HepG2 (cell line): ENCODE data around the gene LHX5. TPM values are rescaled to one million over a fixed set of nuclear protein-coding genes. Genes with fewer than 3 reads are reported as not detected.

ENCODE experiments used
- GFI1 ChIP-seq: sonication (generic); formaldehyde crosslinking; IDR thresholded peaks from 2 replicates; pipeline ENCODE4 v1.5.0; 2020; ENCODE audit warnings: missing genetic modification reagents, mild to moderate bottlenecking, borderline replicate concordance
- HDAC1 ChIP-seq: sonication (generic); formaldehyde crosslinking; IDR thresholded peaks from 2 replicates; pipeline ENCODE4 v1.5.1; 2020; ENCODE audit warnings: mild to moderate bottlenecking, missing genetic modification reagents
- HINFP ChIP-seq: sonication (generic); formaldehyde crosslinking; IDR thresholded peaks from 2 replicates; pipeline ENCODE4 v1.4.0; 2020; ENCODE audit warnings: low read depth, mild to moderate bottlenecking, missing genetic modification reagents
- JARID2 ChIP-seq: sonication (generic); formaldehyde crosslinking; IDR thresholded peaks from 2 replicates; pipeline ENCODE4 v1.8.1; 2023; ENCODE audit warnings: missing genetic modification reagents, inconsistent platforms; ENCODE audit not compliant: insufficient replicate concordance
- MIXL1 ChIP-seq: IDR thresholded peaks from 2 replicates; pipeline ENCODE4 v1.6.1; 2016
- NFKB2 ChIP-seq: sonication (generic); formaldehyde crosslinking; IDR thresholded peaks from 2 replicates; pipeline ENCODE4 v1.4.0; 2020; ENCODE audit warnings: missing genetic modification reagents, borderline replicate concordance
- SMYD3 ChIP-seq: sonication (generic); formaldehyde crosslinking; IDR thresholded peaks from 2 replicates; pipeline ENCODE4 v1.8.1; 2023; ENCODE audit warnings: mild to moderate bottlenecking, missing genetic modification reagents
- ZC3H13 ChIP-seq: sonication (generic); formaldehyde crosslinking; IDR thresholded peaks from 2 replicates; pipeline ENCODE4 v1.8.1; 2023; ENCODE audit warnings: mild to moderate bottlenecking, missing genetic modification reagents, moderate library complexity
- ZNF180 ChIP-seq: sonication (generic); formaldehyde crosslinking; IDR thresholded peaks from 2 replicates; pipeline ENCODE4 v1.4.0; 2020; ENCODE audit warnings: low read depth, missing genetic modification reagents, borderline replicate concordance
- ZNF703 ChIP-seq: sonication (generic); formaldehyde crosslinking; IDR thresholded peaks from 2 replicates; pipeline ENCODE4 v1.5.1; 2020; ENCODE audit warnings: missing genetic modification reagents, mild to moderate bottlenecking, moderate library complexity, borderline replicate concordance
- ZNF770 ChIP-seq: sonication (generic); formaldehyde crosslinking; IDR thresholded peaks from 2 replicates; pipeline ENCODE4 v1.5.0; 2020; ENCODE audit warnings: mild to moderate bottlenecking, missing genetic modification reagents
- ZNF781 ChIP-seq: sonication (generic); formaldehyde crosslinking; IDR thresholded peaks from 2 replicates; pipeline ENCODE4 v1.5.1; 2020; ENCODE audit warnings: borderline replicate concordance, mild to moderate bottlenecking, missing genetic modification reagents; ENCODE audit errors: not compliant biosample characterization
- ZNF83 ChIP-seq: sonication (generic); formaldehyde crosslinking; IDR thresholded peaks from 2 replicates; pipeline ENCODE4 v1.4.0; 2020; ENCODE audit warnings: missing genetic modification reagents, mild to moderate bottlenecking, borderline replicate concordance
- ZSCAN30 ChIP-seq: sonication (generic); formaldehyde crosslinking; IDR thresholded peaks from 2 replicates; pipeline ENCODE4 v1.5.0; 2020; ENCODE audit warnings: mild to moderate bottlenecking, missing genetic modification reagents
- polyA plus RNA-seq, 8 experiments: library from polyadenylated mRNA; depleted of rRNA in 3 of 8; stranded (reverse) in 7 of 8; unstranded in 1 of 8; fragments of >200 nt; fragmentation: Illumina TruSeq in 4 of 8; extraction: Trizol in 4 of 8; gene quantifications; 2 replicates each; pipeline versions ENCODE4 v1.2.1 to v1.2.3, GENCODE V29; 2011 to 2016; ENCODE audit warnings: low read depth in 4 of 8, missing spikeins in 1 of 8, mixed read lengths in 1 of 8; ENCODE audit not compliant: insufficient read depth in 1 of 8
- total RNA-seq, 5 experiments: library from RNA; depleted of rRNA; stranded (reverse); fragments of >200 nt; fragmentation: Illumina TruSeq; extraction: Trizol; gene quantifications; 2 replicates each; pipeline ENCODE4 v1.2.3, GENCODE V29; 2016; ENCODE audit warnings: low read depth in 1 of 5
- TF ChIP-seq, protein P1 (sequence below): sonication (generic); formaldehyde crosslinking; IDR thresholded peaks from 2 replicates; pipeline ENCODE4 v1.5.0; 2020; ENCODE audit warnings: missing genetic modification reagents
- TF ChIP-seq, protein P2 (sequence below): sonication (generic); formaldehyde crosslinking; IDR thresholded peaks from 2 replicates; pipeline ENCODE4 v1.5.0; 2020; ENCODE audit warnings: missing genetic modification reagents
- TF ChIP-seq, protein P3 (sequence below): sonication (generic); formaldehyde crosslinking; IDR thresholded peaks from 2 replicates; pipeline ENCODE4 v1.4.0; 2020; ENCODE audit warnings: missing genetic modification reagents

LHX5 gene
- total and polyA plus RNA-seq, 2 of the 13 experiments (the other 11 are each of a cell fraction or from before 2014, with no cell fraction given) = not detected

- TF ChIP-seq, protein P1, sequence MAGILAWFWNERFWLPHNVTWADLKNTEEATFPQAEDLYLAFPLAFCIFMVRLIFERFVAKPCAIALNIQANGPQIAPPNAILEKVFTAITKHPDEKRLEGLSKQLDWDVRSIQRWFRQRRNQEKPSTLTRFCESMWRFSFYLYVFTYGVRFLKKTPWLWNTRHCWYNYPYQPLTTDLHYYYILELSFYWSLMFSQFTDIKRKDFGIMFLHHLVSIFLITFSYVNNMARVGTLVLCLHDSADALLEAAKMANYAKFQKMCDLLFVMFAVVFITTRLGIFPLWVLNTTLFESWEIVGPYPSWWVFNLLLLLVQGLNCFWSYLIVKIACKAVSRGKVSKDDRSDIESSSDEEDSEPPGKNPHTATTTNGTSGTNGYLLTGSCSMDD (CRISPR knock-in tag) = no peak
- TF ChIP-seq ZNF703 (CRISPR knock-in tag) = no peak
- TF ChIP-seq ZNF781 (CRISPR knock-in tag) = peak; percentile 18
- TF ChIP-seq, protein P2, sequence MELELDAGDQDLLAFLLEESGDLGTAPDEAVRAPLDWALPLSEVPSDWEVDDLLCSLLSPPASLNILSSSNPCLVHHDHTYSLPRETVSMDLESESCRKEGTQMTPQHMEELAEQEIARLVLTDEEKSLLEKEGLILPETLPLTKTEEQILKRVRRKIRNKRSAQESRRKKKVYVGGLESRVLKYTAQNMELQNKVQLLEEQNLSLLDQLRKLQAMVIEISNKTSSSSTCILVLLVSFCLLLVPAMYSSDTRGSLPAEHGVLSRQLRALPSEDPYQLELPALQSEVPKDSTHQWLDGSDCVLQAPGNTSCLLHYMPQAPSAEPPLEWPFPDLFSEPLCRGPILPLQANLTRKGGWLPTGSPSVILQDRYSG = no peak
- TF ChIP-seq NFKB2 = peak; percentile 44; the same call in 1 of the 2 replicates
- no peak; the same call in 1 of the 2 replicates for TF ChIP-seq ZSCAN30 (CRISPR knock-in tag)
- no peak for TF ChIP-seq MIXL1 (CRISPR knock-in tag)
- no peak for TF ChIP-seq HINFP
- no peak for TF ChIP-seq SMYD3
- no peak for TF ChIP-seq ZNF180
- TF ChIP-seq, protein P3, sequence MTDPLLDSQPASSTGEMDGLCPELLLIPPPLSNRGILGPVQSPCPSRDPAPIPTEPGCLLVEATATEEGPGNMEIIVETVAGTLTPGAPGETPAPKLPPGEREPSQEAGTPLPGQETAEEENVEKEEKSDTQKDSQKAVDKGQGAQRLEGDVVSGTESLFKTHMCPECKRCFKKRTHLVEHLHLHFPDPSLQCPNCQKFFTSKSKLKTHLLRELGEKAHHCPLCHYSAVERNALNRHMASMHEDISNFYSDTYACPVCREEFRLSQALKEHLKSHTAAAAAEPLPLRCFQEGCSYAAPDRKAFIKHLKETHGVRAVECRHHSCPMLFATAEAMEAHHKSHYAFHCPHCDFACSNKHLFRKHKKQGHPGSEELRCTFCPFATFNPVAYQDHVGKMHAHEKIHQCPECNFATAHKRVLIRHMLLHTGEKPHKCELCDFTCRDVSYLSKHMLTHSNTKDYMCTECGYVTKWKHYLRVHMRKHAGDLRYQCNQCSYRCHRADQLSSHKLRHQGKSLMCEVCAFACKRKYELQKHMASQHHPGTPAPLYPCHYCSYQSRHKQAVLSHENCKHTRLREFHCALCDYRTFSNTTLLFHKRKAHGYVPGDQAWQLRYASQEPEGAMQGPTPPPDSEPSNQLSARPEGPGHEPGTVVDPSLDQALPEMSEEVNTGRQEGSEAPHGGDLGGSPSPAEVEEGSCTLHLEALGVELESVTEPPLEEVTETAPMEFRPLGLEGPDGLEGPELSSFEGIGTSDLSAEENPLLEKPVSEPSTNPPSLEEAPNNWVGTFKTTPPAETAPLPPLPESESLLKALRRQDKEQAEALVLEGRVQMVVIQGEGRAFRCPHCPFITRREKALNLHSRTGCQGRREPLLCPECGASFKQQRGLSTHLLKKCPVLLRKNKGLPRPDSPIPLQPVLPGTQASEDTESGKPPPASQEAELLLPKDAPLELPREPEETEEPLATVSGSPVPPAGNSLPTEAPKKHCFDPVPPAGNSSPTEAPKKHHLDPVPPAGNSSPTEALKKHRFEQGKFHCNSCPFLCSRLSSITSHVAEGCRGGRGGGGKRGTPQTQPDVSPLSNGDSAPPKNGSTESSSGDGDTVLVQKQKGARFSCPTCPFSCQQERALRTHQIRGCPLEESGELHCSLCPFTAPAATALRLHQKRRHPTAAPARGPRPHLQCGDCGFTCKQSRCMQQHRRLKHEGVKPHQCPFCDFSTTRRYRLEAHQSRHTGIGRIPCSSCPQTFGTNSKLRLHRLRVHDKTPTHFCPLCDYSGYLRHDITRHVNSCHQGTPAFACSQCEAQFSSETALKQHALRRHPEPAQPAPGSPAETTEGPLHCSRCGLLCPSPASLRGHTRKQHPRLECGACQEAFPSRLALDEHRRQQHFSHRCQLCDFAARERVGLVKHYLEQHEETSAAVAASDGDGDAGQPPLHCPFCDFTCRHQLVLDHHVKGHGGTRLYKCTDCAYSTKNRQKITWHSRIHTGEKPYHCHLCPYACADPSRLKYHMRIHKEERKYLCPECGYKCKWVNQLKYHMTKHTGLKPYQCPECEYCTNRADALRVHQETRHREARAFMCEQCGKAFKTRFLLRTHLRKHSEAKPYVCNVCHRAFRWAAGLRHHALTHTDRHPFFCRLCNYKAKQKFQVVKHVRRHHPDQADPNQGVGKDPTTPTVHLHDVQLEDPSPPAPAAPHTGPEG (CRISPR knock-in tag) = no peak
- no peak for TF ChIP-seq ZNF83 (CRISPR knock-in tag)
- no peak for TF ChIP-seq ZC3H13 (CRISPR knock-in tag)
- TF ChIP-seq ZNF770 = peak; percentile 34; the same call in 1 of the 2 replicates
- no peak for TF ChIP-seq HDAC1 (CRISPR knock-in tag)
- TF ChIP-seq JARID2 = no peak
- TF ChIP-seq GFI1 (CRISPR knock-in tag) = no peak
Measured at GRCh38 chr12:113422030-113422885, 49.4 kb downstream of the LHX5 start, which contains the start of gene SDSL (continued).
